GM12878 (cell line): ENCODE data around the gene TNRC6B. TPM values are rescaled to one million over a fixed set of nuclear protein-coding genes. Genes with fewer than 3 reads are reported as not detected.

Experiments
- ATAC-seq: fragments of 200-7000 bp; cut with Tn5 transposase; 3 replicates; pipeline ENCODE4 v1.9.1; 2020; ENCODE audit warnings: mild to moderate bottlenecking, moderate library complexity
- BruUV-seq: library from RNA; stranded (reverse); fragments of 400-500 nt; replicated peaks from 2 replicates; lab custom pipeline; 2021; lab: Mats Ljungman, UMichigan
- CTCF ChIA-PET: fragments of 300-600 bp; sonication (Branson Sonifier 250); formaldehyde crosslinking; extraction: SDS; loops from one replicate; lab custom pipeline; 2021; ENCODE audit warnings: inconsistent platforms; lab: Yijun Ruan, JAX
- POLR2A ChIA-PET: fragments of 350-600 bp; formaldehyde crosslinking; extraction: SDS; loops from one replicate; lab custom pipeline; 2021; ENCODE audit warnings: inconsistent platforms; lab: Charles Lee
- RAD21 ChIA-PET: fragments of 300-600 bp; sonication (Branson Sonifier 250); formaldehyde crosslinking; loops from one replicate; lab custom pipeline; 2023; ENCODE audit warnings: antibody characterized with exemption; ENCODE audit not compliant: unreplicated experiment; lab: Charles Lee
- SMC1A ChIA-PET: fragments of 300-600 bp; sonication (Branson Sonifier 250); formaldehyde crosslinking; loops from one replicate; lab custom pipeline; 2023; ENCODE audit not compliant: unreplicated experiment, uncharacterized antibody; lab: Charles Lee
- DNase-seq: peaks from one replicate; pipeline ENCODE4 v3.0.0-alpha.2; 2011; ENCODE audit warnings: low read depth, low spot score
- FAIRE-seq: peaks from 3 replicates; lab custom pipeline; 2011; peaks lifted over from hg19 to GRCh38; lab: Jason Lieb, UNC
- H2AFZ ChIP-seq: 2 replicates; pipeline ENCODE4 v1.6.0; 2011; ENCODE audit warnings: low read depth, low read length, control low read depth; ENCODE audit not compliant: control insufficient read depth
- H3K27ac ChIP-seq: 2 replicates; pipeline ENCODE4 v1.5.1; 2011; ENCODE audit warnings: control low read depth; ENCODE audit not compliant: control insufficient read depth, insufficient read depth
- H3K27me3 ChIP-seq, 2 experiments: replicated peaks in 1 of 2; 2 replicates each; pipeline versions ENCODE4 v1.6.0 to v1.6.1; 2011; ENCODE audit warnings: low read length in 1 of 2; ENCODE audit not compliant: control insufficient read depth in 2 of 2, insufficient read depth in 2 of 2
- H3K36me3 ChIP-seq, 2 experiments: 2 replicates each; pipeline ENCODE4 v1.5.1; 2011; ENCODE audit warnings: low read length in 1 of 2; ENCODE audit not compliant: control insufficient read depth in 2 of 2, insufficient read depth in 2 of 2
- H3K4me1 ChIP-seq: 2 replicates; pipeline ENCODE4 v1.6.1; 2011; ENCODE audit warnings: mild to moderate bottlenecking, low read length, moderate library complexity, mixed read lengths; ENCODE audit not compliant: control insufficient read depth, insufficient read depth
- H3K4me2 ChIP-seq: 2 replicates; pipeline ENCODE4 v1.6.0; 2011; ENCODE audit warnings: control low read depth; ENCODE audit not compliant: control insufficient read depth, insufficient read depth
- H3K4me3 ChIP-seq: fragments of 200-600 bp; sonication (generic); 2 replicates; pipeline ENCODE4 v1.5.1; 2016
- H3K79me2 ChIP-seq: 2 replicates; pipeline ENCODE4 v1.6.0; 2011; ENCODE audit warnings: low read length; ENCODE audit not compliant: control insufficient read depth, insufficient read depth
- H3K9ac ChIP-seq: 2 replicates; pipeline ENCODE4 v1.8.0; 2011; ENCODE audit warnings: low read length, control low read depth, mixed read lengths; ENCODE audit not compliant: control insufficient read depth, insufficient read depth
- H3K9me3 ChIP-seq: replicated peaks from 3 replicates; pipeline ENCODE4 v1.5.1; 2011; ENCODE audit warnings: mild to moderate bottlenecking, low read length; ENCODE audit not compliant: control insufficient read depth, insufficient read depth
- H4K20me1 ChIP-seq: 2 replicates; pipeline ENCODE4 v1.6.0; 2011; ENCODE audit not compliant: control insufficient read depth, insufficient read depth
- MYC ChIP-seq: IDR thresholded peaks from 2 replicates; pipeline ENCODE4 v1.6.1; 2011; ENCODE audit warnings: mild to moderate bottlenecking, low read length, moderate library complexity, inconsistent platforms; ENCODE audit not compliant: insufficient read depth, insufficient replicate concordance, insufficient read length, severe bottlenecking
- ZNF274 ChIP-seq: IDR thresholded peaks from one replicate; pipeline ENCODE4 v1.8.0; 2011; ENCODE audit not compliant: insufficient read length, insufficient read depth
- ZNF622 ChIP-seq: fragments of 450-650 bp; IDR thresholded peaks from 2 replicates; pipeline ENCODE4 v1.6.1; 2017; ENCODE audit warnings: mild to moderate bottlenecking, inconsistent platforms
- WGBS: methylation state at CpG from one replicate; pipeline ENCODE4 v1.1.6; 2016; ENCODE audit warnings: low lambda C conversion rate; ENCODE audit not compliant: insufficient replicate concordance, insufficient coverage; ENCODE audit errors: missing lambda C conversion rate; 5-methylcytosine and 5-hydroxymethylcytosine counted together
- in situ Hi-C: fragments of 300-500 bp; cut with MboI; formaldehyde crosslinking; loops from 9 replicates; pipeline ENCODE4 v1.14.3; 2018; ENCODE audit warnings: mixed read lengths
- intact Hi-C: fragments of 100-400 bp; cut with micrococcal nuclease; formaldehyde crosslinking; loops from one replicate; pipeline ENCODE4 v1.14.2; 2022; ENCODE audit not compliant: unreplicated experiment
- polyA plus RNA-seq, 11 experiments: library from polyadenylated mRNA; depleted of rRNA in 4 of 11; unstranded in 6 of 11; stranded (reverse) in 5 of 11; fragments of >200 nt; fragmentation: Nextera tagmentation in 4 of 11; fragmentation: Illumina TruSeq in 1 of 11; extraction: Ambion mirVana in 4 of 11; extraction: Trizol in 1 of 11; gene quantifications; 1 replicate in 1 of 11; 2 replicates in 10 of 11; pipeline versions ENCODE4 v1.2.1 to v1.2.3, GENCODE V29; 2011 to 2016; ENCODE audit warnings: inconsistent platforms in 2 of 11, missing spikeins in 2 of 11, low read depth in 1 of 11
- total RNA-seq, 4 experiments: library from RNA; depleted of rRNA in 3 of 4; stranded (reverse); fragments of >200 nt in 3 of 4; fragmentation: Illumina TruSeq in 1 of 4; extraction: Trizol in 1 of 4; gene quantifications; 2 replicates each; pipeline versions ENCODE4 v1.2.1 to v1.2.3, GENCODE V29; 2013 to 2021

The TNRC6B gene
- total and polyA plus RNA-seq, 10 of the 15 experiments (the other 5 are each of a cell fraction or from before 2014, with no cell fraction given), result 3.6 to 32.8 (median 16.4) TPM

DNA sequence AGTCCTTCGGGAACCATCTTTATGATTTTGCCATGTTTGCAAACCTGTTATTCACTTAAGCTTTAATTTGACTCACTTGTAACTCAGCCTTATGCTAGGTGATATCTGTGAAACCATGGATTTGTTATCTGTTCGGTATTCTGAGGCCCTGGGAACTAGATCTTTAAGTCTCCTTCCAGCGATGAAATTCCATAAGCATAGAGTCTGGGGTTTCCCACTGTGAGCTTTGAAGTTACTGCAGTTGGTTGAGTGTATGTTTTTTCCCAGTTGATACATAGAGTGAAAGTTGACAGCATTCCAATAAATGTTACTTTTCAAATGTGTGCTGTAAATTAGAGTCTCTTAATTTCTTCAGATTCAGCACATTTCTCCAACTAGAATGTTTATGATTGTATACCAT, 66.9 kb downstream of the TNRC6B start:
- WGBS, result 94% methylated on average over 3 of the region's 3 CpGs
- H4K20me1 ChIP-seq, result peaks cover 3% of the 10 kb centered on the region; the same call in 1 of the 2 replicates
- H3K79me2 ChIP-seq, result peaks cover 20% of the 10 kb centered on the region

DNA sequence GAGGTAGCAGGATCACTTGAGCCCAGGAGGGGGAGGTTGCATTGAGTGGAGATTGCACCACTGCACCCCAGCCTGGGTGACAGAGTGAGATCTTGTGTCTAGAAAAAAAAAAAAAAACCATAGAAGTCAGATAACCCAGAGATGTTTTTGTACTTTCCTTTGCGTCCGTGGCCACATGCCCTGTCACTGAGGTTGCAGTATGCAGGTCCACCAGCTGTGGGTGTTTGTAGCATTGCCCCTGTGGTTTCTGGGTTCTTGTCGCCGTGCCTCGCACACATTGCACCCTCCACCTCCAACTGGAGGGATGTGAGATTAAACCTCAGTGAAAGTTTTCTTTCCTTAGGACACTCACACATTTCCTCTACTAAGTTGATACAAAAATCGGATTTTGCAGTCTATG, 70.3 kb downstream of the TNRC6B start:
- no peak for TF ChIP-seq ZNF274
- TF ChIP-seq, all 136 proteins: peak for 0
- Histone ChIP-seq H2AFZ (no peak overlapping the region), H3K27me3 (no peaks in the 10 kb centered on the region), H4K20me1 (no peaks in the 10 kb centered on the region), H3K79me2 (peaks cover 11% of the 10 kb centered on the region), H3K9me3 (no peaks in the 10 kb centered on the region), H3K4me3 (no peak overlapping the region), H3K36me3 (peaks cover 3 to 8% of the 10 kb centered on the region in 2 experiments), H3K27ac (no peak overlapping the region), H3K9ac (no peak overlapping the region), H3K4me1 (peaks cover 7% of the 10 kb centered on the region; the same call in 1 of the 2 replicates), H3K4me2 (no peak overlapping the region)
- SMC1A ChIA-PET, result no interaction called here
- ATAC-seq (no peak), DNase-seq (no peak), FAIRE-seq (no peak)
- BruUV-seq, result no TSS peak
- in situ Hi-C loops (no loop called here), intact Hi-C loops (no loop called here)
- RAD21 ChIA-PET, result interaction anchor here (1.0 kb wide), 1 partner anchor 189 kb away, joined by 3 read pairs; no protein-coding TSS in a partner anchor
- POLR2A ChIA-PET, result no interaction called here
- CTCF ChIA-PET, result no interaction called here
- WGBS, result 97% methylated on average over 6 of the region's 6 CpGs

More for the DNA sequence above, 66.9 kb downstream of the TNRC6B start:
- SMC1A ChIA-PET, result no interaction called here
- Histone ChIP-seq H3K27me3 (no peaks in the 10 kb centered on the region), H3K9ac (no peak overlapping the region), H2AFZ (no peak overlapping the region), H3K27ac (no peak overlapping the region), H3K9me3 (no peaks in the 10 kb centered on the region), H3K4me3 (no peak overlapping the region), H3K36me3 (peaks cover 3 to 8% of the 10 kb centered on the region in 2 experiments), H3K4me1 (peaks cover 10% of the 10 kb centered on the region; the same call in 1 of the 2 replicates), H3K4me2 (no peak overlapping the region)
- ATAC-seq (no peak), DNase-seq (no peak), FAIRE-seq (no peak)
- RAD21 ChIA-PET, result no interaction called here
- in situ Hi-C loops (no loop called here), intact Hi-C loops (no loop called here)
- no TSS peak for BruUV-seq
- POLR2A ChIA-PET, result interaction anchor here (1.0 kb wide), 1 partner anchor 67 kb away, joined by 3 read pairs; the partner anchor contains the start of gene TNRC6B
- CTCF ChIA-PET, result interaction anchor here (1.1 kb wide), 1 partner anchor 103 kb away, joined by 6 read pairs; no protein-coding TSS in a partner anchor
- TF ChIP-seq ZNF622 (no peak), MYC (no peak)
